Kidney tubule cell (primary cell): Measurements from ENCODE around the gene DRAXIN.

Source experiments
- DNase-seq: peaks from one replicate; pipeline ENCODE4 v3.0.0-alpha.2; 2018; ENCODE audit warnings: low spot score

The DRAXIN gene, protein sequence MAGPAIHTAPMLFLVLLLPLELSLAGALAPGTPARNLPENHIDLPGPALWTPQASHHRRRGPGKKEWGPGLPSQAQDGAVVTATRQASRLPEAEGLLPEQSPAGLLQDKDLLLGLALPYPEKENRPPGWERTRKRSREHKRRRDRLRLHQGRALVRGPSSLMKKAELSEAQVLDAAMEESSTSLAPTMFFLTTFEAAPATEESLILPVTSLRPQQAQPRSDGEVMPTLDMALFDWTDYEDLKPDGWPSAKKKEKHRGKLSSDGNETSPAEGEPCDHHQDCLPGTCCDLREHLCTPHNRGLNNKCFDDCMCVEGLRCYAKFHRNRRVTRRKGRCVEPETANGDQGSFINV

DNA sequence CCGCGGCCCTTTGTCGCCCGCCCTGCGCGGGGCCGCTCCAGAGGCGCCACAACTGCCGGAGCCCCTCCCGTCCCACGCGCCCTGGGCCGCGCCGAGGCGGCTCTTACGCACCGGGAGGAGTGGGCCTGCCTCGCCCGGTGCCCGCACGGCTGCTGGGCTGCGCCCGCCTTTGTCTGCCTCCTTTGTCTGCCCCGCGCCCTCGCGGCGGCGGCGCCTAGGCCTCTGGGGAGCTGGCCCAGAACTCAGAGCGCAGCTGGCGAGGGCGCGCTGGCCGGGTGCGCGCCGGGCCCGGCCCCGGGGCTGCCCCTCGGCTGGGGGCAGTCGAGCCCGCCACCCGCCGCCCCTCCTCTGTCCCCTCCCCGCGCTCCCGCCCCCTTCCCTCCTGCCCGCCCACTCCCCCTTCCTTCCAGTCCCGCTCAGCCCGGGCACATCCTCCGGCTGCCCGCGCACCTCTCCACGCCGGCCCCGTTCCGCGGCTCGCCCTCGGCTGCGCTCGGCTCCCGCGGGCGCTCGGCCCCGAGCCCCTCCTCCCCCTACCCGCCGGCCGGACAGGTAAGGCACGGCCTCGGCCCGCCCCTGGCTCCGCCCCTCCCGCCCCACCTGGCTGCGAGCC lies at the start of gene DRAXIN:
Gene DRAXIN, plus strand, starts transcription at position 409 of the 613 bp plus-strand sequence. CDS start 14,549 bp downstream, outside the sequence.
- no peak for DNase-seq

DNA sequence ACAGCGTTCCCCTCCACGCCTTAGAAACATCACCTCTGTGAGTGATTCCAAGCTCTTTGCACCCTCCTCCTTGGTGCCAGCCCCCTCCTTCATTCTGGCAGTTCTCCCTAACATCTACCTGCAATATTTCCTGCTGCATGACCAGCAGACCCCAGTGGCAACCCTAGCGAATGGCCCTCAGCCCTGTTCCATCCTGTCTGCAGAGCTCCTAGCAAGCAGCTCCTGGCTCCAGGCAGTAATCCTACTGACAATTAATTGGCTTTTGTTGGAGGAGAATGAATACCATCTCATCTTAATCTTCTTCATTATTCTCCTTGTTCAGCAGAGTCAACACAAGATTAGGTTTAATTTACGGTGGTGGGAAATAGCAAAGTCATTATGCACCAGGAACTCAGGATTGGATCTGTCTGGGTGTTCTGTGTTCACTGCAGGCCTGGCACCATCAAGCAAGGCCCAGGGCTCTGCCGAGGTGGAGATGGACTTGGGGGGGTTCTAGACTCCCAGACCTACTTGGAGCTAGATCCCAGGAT lies 49.7 kb upstream of the DRAXIN start:
- DNase-seq, result no peak

DNA sequence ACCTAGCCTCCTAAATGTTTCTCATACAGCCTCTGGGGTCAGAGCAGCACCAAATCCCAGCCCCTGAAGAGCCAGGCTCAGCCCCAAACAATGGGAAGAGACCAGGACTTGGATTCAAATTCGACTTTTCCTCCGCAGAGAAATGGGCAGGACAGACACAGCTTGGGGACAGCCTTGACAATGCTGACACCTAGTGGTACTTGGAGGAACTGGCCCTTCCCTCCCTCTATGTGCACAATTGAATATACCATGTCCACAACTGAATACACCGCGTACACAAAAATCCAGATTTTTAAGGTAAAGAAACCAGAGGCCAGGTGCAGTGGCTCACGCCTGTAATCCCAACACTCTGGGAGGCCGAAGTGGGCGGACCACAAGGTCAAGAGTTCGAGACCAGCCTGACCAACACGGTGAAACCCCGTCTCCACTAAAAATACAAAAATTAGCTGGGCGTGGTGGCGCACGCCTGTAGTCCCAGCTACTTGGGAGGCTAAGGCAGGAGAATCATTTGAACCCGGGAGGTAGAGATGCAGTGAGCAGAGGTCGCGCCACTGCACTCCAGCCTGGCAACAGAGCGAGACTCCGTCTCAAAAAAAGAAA lies 49.0 kb upstream of the DRAXIN start:
- DNase-seq, result peak; percentile 59

DNA sequence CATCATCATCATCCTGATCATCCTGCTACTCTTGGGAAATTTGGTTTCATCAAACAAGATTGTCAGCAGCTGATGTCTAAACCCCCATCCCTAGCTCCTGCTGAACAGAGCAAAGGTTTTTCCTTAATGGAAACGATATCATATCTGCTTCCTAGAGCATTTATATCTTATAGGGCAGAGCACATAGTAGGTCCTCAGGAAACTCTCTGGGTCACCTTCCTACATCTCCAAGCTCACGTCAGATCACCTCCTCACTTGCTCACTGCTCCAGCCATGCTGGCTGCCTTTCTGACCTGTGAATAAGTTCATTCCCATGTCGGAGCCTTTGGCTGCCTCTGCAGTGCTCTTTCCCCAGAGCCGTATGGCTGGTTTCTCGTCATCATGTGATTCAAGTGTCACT lies 47.7 kb upstream of the DRAXIN start:
- DNase-seq, result no peak

DNA sequence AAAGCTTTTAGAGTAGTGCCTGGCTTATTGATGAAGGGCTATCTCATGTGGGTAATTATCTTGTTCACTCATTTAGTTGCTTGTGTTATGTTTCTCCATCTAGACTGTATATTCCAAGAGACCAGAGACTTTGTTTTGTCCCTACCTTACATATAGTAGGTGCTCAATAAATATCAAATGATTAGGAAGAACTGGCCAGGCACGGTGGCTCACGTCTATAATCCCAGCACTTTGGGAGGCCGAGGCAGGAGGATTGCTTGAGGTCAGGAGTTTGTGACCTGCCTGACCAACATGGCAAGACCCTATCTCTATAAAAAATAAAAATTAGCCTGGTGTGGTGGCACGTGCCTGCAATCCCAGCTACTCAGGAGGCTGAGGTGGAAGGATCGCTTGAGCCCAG lies 46.2 kb upstream of the DRAXIN start:
- DNase-seq, result no peak

DNA sequence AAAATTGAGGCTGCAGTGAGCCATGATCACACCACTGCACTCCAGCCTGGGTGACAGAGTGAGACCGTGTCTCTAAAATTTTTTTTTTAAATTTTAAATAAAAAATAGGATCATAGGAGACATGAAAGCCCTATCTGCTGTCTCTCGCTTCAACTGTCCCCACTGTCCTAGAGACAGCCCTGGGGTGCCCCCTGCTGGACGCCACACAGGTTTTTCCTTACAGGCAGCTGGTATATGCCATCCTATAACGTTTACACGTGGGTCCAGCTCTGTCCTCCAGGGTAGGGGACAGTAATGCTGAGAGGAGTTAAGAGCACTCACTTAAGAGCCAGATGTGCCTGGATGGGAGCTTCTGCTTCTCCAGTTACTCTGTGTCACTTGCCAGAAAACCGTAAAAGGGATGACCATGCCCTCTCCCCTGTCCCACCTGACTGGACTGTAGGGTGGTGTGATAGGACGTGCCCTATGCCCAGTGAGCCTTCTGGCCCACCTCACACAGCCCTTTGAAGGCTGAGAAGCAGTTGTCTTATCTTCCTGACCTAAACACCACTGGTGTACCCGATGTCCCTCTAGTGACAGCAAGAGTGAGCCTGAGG lies 45.7 kb upstream of the DRAXIN start:
- peak; percentile 69 for DNase-seq

DNA sequence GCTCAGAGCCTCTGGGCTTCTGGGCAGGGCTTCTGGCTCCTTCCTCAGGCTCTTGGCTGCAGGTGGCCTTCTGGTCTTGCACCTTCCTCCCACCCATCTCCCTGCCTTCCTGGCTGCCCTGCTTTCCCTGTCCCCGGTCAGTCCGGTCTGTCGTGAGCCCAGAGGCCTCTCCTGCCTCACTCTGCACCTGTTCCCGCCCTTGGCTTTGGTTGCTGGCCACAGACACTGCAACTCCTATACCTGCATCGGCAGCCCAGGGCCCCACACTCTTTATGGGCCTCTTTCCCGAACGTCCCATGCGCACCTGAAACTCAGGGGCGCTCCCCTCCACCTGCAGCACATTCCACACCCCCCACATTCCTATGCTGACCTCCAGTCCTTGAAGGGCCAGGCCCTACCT lies 45.2 kb upstream of the DRAXIN start:
- no peak for DNase-seq

DNA sequence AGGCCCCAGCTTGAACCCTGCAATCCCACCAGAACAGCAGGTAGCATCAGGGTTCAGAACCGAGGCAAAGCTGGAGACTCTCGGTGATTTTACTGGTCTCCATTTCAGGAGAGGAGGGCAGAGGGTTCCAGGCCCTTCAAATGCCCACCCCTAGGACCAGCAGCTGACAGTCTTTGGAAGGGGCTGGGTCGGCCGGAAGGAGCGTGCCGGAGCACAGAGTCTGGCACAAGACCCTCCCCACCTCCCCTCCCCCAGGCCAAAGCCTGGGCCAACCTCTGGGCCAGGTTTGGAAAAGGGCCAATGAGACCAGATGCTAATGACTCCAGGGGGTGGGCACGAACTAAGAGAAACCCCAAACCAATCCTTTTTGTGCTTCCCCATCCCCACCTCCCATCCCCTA lies 44.2 kb upstream of the DRAXIN start:
- no peak for DNase-seq

DNA sequence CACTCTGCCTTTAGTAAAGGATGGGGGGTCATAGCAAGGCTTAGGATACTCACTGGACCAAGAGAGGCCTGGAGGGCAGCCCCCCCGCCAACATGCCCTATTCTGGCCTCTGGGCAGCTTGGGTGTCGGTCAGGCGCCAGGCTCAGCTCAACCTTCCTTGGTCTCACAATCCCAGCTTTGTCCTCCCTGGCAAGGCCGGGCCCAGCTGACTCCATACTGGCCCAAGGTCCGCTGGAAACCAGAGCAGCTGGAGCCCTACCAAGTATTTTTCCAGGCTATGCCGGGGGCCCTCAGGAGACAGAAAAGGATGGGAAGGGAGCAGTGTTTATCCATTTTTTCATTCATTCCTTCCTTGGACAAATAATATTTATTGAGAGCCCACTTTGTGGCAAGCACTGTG lies 43.5 kb upstream of the DRAXIN start:
- no peak for DNase-seq

DNA sequence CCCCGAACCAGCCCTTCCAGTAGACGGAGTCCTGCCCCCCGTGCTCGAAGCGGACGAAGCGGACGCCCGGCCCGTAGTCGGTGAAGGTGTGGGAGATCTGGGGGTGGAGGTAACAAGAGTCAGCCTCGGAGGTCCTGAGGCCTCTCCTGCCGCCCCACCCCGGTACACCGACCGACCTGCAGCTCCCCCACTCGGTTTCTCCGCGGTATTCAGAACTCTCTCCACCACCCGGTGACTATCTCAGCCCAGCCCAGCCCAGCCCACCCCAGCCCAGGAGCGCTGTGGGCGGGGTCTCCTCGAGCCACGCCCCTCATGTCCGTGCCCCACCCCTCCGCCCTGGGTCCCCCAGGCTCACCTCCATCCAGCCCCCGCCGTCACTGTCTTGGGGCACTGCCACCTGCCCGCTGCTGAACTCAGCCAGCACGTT lies 42.8 kb upstream of the DRAXIN start:
- DNase-seq, result peak; percentile 15

DNA sequence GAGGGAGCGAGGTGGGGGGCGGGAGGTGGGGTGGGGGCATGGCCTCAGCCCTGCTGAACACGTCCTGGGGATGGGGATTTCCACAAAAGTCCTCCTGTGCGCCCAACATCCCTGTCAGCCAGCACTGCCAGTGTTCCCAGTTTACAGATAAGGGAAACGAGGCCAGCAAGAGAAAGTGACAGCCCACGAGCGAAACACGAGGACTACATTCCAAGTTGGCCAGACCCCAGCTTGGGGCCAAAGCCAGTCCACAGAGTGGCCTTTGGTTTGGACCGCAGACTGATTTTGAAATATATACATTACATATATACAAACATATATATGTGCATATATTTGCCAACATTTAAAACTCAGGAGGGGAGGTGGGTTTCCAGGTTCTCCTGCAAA lies 42.3 kb upstream of the DRAXIN start:
- DNase-seq, result no peak

DNA sequence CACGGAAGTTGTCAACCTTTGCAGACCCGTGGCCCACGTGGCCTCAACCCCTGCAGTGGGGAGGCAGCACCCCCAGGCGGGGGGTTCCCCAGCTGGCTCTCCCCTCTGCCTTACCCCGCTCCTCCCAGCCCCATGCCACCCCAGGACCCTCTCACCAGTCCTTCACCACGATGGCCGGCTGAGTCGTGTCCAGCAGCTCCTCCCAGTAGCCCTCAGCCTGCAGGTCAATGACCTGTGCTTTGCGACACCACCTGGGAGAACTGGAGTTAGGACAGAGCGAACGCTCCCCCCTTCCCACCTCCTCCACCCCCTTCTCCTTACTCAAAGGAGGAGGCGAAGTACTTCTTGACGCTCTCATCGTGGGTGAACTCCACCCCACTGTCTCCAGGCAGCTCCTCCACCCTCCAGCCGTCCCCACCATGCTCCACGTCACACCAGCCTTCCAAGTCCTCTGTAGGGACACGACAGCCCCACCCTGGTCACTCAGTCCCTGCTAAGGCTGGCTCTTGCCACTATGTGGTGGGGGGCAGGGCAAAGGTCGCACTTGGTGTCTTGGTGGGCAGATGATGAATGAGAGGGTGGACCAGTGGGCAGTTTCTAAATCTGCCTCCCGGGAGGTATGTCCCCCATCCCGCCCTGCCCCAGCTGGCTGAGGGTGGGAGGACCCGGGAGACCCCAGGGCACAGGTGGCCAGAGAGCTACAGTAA lies 41.7 kb upstream of the DRAXIN start:
- DNase-seq, result no peak

DNA sequence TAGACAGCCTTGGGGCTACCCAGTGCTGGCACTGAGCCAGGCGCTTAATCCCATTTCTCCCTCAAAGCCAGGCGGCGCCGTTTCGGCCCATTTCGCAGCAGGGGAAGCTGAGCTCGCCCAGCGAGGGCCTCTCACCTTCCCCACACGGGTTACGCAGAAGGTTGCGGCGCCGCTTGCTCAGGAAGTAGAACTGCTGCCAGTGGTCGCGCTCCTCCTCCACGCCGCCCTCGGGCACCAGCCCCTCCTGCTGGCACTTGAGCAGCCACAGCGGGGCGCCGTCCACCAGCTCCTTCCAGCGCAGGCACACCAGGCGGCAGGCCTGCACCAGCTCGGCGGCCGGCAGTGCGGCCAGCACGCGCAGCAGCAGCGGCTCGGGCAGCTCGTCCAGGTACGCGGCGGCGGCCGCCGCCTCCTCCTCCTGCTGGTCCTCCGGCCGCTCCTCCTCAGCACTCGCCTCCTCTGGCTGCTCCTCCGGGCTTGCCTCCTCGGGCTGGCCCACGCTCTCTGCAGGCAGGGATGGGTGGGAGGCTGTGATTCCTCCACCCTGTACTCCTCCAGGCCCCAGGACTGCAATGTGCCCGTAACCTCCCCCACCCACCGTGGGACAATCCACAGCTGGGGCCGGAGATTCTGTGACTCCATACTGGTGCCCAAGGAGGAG lies 41.0 kb upstream of the DRAXIN start:
- peak; percentile 79 for DNase-seq

DNA sequence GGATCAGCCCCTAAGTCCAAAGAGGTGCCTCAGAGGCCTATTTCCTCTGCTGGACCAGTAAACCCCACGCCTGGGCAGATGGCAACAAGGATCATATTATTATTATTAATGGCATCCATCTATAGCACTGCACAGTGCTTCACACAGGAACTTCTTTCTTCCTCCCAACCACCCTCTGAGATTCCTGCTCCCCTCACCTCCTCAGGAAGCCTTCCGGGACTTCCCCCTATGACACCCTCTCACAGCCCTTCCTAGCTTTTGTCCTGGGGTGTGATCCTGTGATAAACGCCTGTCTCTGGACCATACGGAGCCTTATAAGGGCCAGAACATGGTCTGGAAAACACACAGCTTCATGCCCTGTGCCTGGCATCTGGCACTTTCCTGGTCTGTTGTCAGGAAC lies 40.5 kb upstream of the DRAXIN start:
- no peak for DNase-seq

DNA sequence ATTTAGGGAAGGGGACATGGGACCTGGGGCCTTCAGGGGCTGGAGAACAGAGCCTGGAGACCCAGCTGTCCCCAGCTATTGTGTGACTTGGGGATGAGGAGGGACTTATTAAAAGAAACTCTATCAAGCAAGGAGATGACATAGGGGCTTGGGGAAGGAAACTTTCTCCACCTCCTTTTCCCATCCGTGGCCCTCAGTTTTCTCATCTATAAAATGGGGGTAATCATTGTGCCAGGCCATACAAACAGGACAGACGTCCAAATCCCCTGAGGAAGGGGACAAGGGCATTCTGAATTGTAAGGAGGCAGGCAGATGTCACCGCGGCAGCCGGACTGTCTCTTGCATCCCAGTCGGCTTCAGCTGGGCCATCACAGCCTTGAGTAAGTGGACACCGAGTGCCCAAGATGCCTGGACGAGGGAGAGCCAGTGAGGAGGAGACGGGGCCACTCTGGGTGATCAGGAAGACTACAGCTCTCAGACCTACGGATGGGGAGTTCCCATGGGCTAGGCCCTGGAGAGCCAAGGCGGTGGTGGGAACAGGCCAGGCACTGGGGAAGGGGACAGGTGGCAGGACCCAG lies 39.2 kb upstream of the DRAXIN start:
- no peak for DNase-seq

DNA sequence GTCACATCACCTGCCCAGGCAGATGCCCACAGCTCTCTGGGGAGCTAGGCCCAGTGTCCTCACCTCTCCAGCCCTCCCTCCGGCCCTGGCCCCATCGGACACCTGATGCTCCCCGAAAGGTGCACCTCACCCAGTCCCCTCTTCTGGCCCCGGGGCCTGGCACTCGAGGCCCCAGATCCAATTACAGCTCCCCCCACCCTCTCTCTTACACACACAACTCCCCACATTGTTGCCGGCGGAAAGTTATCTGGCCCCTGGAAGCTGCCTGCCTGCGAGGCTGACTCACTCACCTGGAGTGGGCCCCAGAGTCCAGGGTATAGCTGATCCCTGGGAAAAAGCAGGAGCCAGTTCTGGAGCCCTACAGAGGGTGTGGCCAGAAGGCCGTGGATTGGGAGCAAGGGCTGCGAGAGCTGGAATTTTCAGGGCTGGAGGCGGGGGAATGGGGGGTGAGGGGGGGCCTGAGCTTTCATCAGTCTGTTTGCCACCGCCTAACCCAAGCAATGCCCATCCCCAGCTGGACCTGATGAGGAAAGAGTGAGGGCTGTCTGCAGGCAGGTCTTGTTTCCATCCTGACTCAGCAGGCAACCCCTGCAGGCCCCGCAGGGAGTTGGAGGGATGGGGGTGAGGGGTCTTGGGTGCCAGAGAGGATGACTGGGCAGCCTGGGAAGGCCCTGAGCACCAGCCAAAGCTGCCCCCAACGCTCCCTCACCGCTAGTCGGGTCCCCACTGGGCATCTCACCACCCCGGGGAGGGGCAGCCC lies 38.2 kb upstream of the DRAXIN start:
- peak; percentile 67 for DNase-seq

DNA sequence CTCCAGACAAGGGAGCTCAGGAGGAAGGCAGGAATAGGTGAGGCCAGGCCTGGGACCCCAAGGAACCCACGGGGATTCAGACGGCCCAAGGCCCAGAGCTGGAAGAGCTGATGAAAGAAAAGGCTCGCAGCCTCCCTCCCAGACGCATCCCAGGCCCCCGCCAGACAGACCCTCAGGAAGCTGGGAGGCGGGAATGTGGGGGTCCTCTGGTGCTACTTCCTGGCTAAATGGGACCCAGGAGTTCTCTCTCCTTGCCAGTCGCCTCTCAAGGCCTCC lies 37.7 kb upstream of the DRAXIN start:
- DNase-seq, result no peak

DNA sequence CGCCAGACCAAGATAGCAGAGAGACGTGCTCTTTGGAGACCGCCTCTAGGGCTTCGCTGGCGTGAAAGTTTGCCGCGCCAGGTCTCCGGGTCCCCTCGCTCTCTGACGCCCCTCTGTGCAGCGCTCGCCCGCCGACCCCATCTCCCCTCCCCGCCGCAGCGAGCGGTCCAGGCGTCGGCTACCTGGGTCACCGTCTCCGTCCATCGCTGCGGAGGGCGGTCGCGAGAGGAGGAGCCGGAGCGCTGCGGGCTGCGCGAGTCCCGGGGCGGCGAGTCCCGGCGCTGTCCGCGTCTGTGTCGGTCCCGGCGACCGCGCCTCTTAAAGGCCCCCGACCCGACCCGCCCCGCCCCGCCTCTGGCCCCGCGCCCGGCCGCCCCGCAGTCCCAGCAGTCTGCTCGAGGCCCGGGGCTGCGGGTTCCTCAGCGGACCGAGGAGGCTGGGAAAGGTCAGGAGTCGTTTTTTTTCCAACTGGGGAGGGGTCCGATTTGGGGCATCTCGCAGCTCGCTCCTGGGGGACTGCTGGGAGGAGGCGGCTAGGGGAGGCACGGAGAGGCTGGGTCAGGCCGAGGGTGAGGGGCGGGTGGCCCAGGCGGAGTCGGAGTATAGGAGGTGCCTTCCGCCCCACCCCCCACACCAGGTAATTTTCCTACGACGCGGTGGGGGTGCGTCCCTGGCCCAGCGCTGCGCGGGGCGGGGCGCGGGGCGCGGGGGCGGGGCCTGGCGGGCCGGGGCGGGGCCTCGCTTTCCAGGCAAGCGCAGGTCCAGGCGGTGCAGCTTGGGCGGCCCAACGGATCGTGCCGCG lies 37.2 kb upstream of the DRAXIN start, which contains the start of the genes FBXO2 and FBXO44:
Gene FBXO2, minus strand, starts transcription at position 293 of the 802 bp plus-strand sequence. Its CDS starts 89 bp downstream, at position 204.
Gene FBXO44, plus strand, starts transcription at position 741 of the 802 bp plus-strand sequence. CDS start 959 bp downstream, outside the sequence.
- DNase-seq, result peak; percentile 58
